H9 (cell line): ENCODE data around the gene CFAP99. TPM values are rescaled to one million over a fixed set of nuclear protein-coding genes. Genes with fewer than 3 reads are reported as not detected.

Source experiments
- DNase-seq: peaks from one replicate; pipeline ENCODE4 v3.0.0-alpha.2; 2017
- H2AFZ ChIP-seq: one replicate; pipeline ENCODE4 v1.6.1; 2013; ENCODE audit warnings: mild to moderate bottlenecking, low read length, control low read depth, moderate library complexity
- H2AK5ac ChIP-seq: 2 replicates; pipeline ENCODE4 v1.6.1; 2013; ENCODE audit warnings: low read length, control low read depth, mixed read lengths; ENCODE audit not compliant: insufficient read length
- H2BK120ac ChIP-seq: one replicate; pipeline ENCODE4 v1.6.1; 2013; ENCODE audit warnings: low read depth, mild to moderate bottlenecking, low read length, control low read depth, inconsistent platforms; ENCODE audit not compliant: poor library complexity, severe bottlenecking
- H2BK12ac ChIP-seq: 2 replicates; pipeline ENCODE4 v1.6.1; 2013; ENCODE audit warnings: low read length, control low read depth, mixed read lengths, low read depth; ENCODE audit not compliant: insufficient read length
- H2BK15ac ChIP-seq: 2 replicates; pipeline ENCODE4 v1.6.1; 2013; ENCODE audit warnings: low read depth, low read length, control low read depth
- H2BK20ac ChIP-seq: one replicate; pipeline ENCODE4 v1.6.1; 2013; ENCODE audit warnings: low read depth, mild to moderate bottlenecking, low read length, control low read depth, inconsistent platforms; ENCODE audit not compliant: poor library complexity, severe bottlenecking
- H2BK5ac ChIP-seq: 2 replicates; pipeline ENCODE4 v1.6.1; 2013; ENCODE audit warnings: low read length, control low read depth, mixed read lengths; ENCODE audit not compliant: insufficient read length
- H3K14ac ChIP-seq: 2 replicates; pipeline ENCODE4 v1.6.1; 2013; ENCODE audit warnings: low read length, control low read depth; ENCODE audit not compliant: insufficient read depth
- H3K18ac ChIP-seq: 2 replicates; pipeline ENCODE4 v1.6.1; 2013; ENCODE audit warnings: low read depth, mild to moderate bottlenecking, mixed read lengths, low read length, control low read depth; ENCODE audit not compliant: insufficient read length
- H3K23ac ChIP-seq: 2 replicates; pipeline ENCODE4 v1.6.1; 2013; ENCODE audit warnings: low read length, control low read depth, mixed read lengths, low read depth; ENCODE audit not compliant: insufficient read length
- H3K23me2 ChIP-seq: 2 replicates; pipeline ENCODE4 v1.6.1; 2013; ENCODE audit warnings: low read depth, mild to moderate bottlenecking, mixed read lengths, low read length, control low read depth; ENCODE audit not compliant: insufficient read length, poor library complexity, severe bottlenecking
- H3K27ac ChIP-seq: 2 replicates; pipeline ENCODE4 v1.5.1; 2013; ENCODE audit warnings: low read length, control low read depth, mixed read lengths, low read depth; ENCODE audit not compliant: insufficient read length
- H3K27me3 ChIP-seq: 2 replicates; pipeline ENCODE4 v1.6.1; 2013; ENCODE audit warnings: low read length, control low read depth, inconsistent platforms; ENCODE audit not compliant: insufficient read depth
- H3K4ac ChIP-seq: 2 replicates; pipeline ENCODE4 v1.6.1; 2013; ENCODE audit warnings: low read depth, mild to moderate bottlenecking, control low read depth, inconsistent platforms, low read length, moderate library complexity
- H3K4me1 ChIP-seq: 2 replicates; pipeline ENCODE4 v1.6.1; 2013; ENCODE audit warnings: low read length, control low read depth, inconsistent platforms; ENCODE audit not compliant: insufficient read depth
- H3K4me2 ChIP-seq: 2 replicates; pipeline ENCODE4 v1.6.1; 2013; ENCODE audit warnings: low read length, control low read depth, mixed read lengths; ENCODE audit not compliant: insufficient read length, insufficient read depth
- H3K56ac ChIP-seq: 2 replicates; pipeline ENCODE4 v1.6.1; 2013; ENCODE audit warnings: low read depth, mild to moderate bottlenecking, mixed read lengths, low read length, control low read depth; ENCODE audit not compliant: insufficient read length
- H3K79me1 ChIP-seq: 2 replicates; pipeline ENCODE4 v1.6.1; 2013; ENCODE audit warnings: low read depth, mild to moderate bottlenecking, moderate library complexity, low read length, control low read depth, inconsistent platforms; ENCODE audit not compliant: insufficient read depth, poor library complexity, severe bottlenecking
- H3K79me2 ChIP-seq: 2 replicates; pipeline ENCODE4 v1.6.1; 2013; ENCODE audit warnings: low read length, control low read depth, inconsistent platforms; ENCODE audit not compliant: insufficient read depth
- H3K9ac ChIP-seq: 2 replicates; pipeline ENCODE4 v1.6.1; 2013; ENCODE audit warnings: low read length, control low read depth, mixed read lengths; ENCODE audit not compliant: insufficient read length; ENCODE audit errors: extremely low read depth
- H3K9me3 ChIP-seq: one replicate; pipeline ENCODE4 v1.6.1; 2013; ENCODE audit warnings: low read depth, low read length, inconsistent platforms; ENCODE audit not compliant: control insufficient read depth
- H3T11ph ChIP-seq: one replicate; pipeline ENCODE4 v1.6.1; 2013; ENCODE audit warnings: mild to moderate bottlenecking, low read length, control low read depth, inconsistent platforms
- H4K20me1 ChIP-seq: one replicate; pipeline ENCODE4 v1.6.1; 2013; ENCODE audit not compliant: control insufficient read depth, insufficient read length, insufficient read depth
- H4K5ac ChIP-seq: 2 replicates; pipeline ENCODE4 v1.6.1; 2013; ENCODE audit warnings: low read depth, mild to moderate bottlenecking, mixed read lengths, low read length, control low read depth; ENCODE audit not compliant: insufficient read length
- H4K8ac ChIP-seq: replicated peaks from 2 replicates; pipeline ENCODE4 v1.6.1; 2013; ENCODE audit warnings: low read length, control low read depth, mixed read lengths, low read depth; ENCODE audit not compliant: insufficient read length
- H4K91ac ChIP-seq: 2 replicates; pipeline ENCODE4 v1.6.1; 2013; ENCODE audit warnings: low read depth, mild to moderate bottlenecking, moderate library complexity, mixed read lengths, low read length, control low read depth; ENCODE audit not compliant: insufficient read length
- H3K27ac Mint-ChIP-seq, 3 experiments: 2 replicates in 2 of 3; 3 replicates in 1 of 3; pipeline ENCODE4 v1.8.0; 2020 to 2021; ENCODE audit warnings: mixed read lengths in 3 of 3, mild to moderate bottlenecking in 1 of 3, moderate library complexity in 1 of 3
- H3K27me3 Mint-ChIP-seq: 2 replicates; pipeline ENCODE4 v1.8.0; 2021; ENCODE audit warnings: low read depth, mild to moderate bottlenecking, moderate library complexity, mixed read lengths
- H3K36me3 Mint-ChIP-seq, 3 experiments: 2 replicates in 2 of 3; 3 replicates in 1 of 3; pipeline ENCODE4 v1.8.0; 2020 to 2021; ENCODE audit warnings: low read depth in 3 of 3, mixed read lengths in 3 of 3; ENCODE audit not compliant: insufficient read depth in 1 of 3
- H3K4me1 Mint-ChIP-seq, 2 experiments: 2 replicates each; pipeline ENCODE4 v1.8.0; 2020; ENCODE audit warnings: mixed read lengths in 2 of 2
- H3K4me3 Mint-ChIP-seq, 2 experiments: 2 replicates in 1 of 2; 3 replicates in 1 of 2; pipeline ENCODE4 v1.8.0; 2020 to 2021; ENCODE audit warnings: mild to moderate bottlenecking in 2 of 2, mixed read lengths in 2 of 2, moderate library complexity in 1 of 2
- H3K9me3 Mint-ChIP-seq, 2 experiments: 2 replicates in 1 of 2; 3 replicates in 1 of 2; pipeline ENCODE4 v1.8.0; 2020; ENCODE audit warnings: mild to moderate bottlenecking in 2 of 2, mixed read lengths in 2 of 2, moderate library complexity in 1 of 2
- CTCF ChIP-seq: fragments of 200-600 bp; sonication (generic); conservative IDR thresholded peaks from 3 replicates; pipeline ENCODE4 v1.8.0; 2021; ENCODE audit warnings: antibody characterized with exemption, mild to moderate bottlenecking
- WGBS: extraction: QIAGEN DNeasy Blood & Tissue Kit; methylation state at CpG from one replicate; pipeline ENCODE4 v1.1.7; 2013; ENCODE audit warnings: missing lambda C conversion rate, low lambda C conversion rate, mixed read lengths; ENCODE audit not compliant: insufficient read length; ENCODE audit errors: extremely low coverage; 5-methylcytosine and 5-hydroxymethylcytosine counted together
- total RNA-seq: library from RNA; stranded (reverse); gene quantifications from 2 replicates; pipeline ENCODE4 v1.2.1, GENCODE V29; 2021

Gene CFAP99
- total RNA-seq, 1 experiment from 2014 or later = 0.35 TPM

- Histone ChIP-seq H3T11ph (no peak overlapping the region), H3K56ac (no peak overlapping the region), H3K27me3 (no peaks in the 10 kb centered on the region), H3K14ac (no peak overlapping the region), H4K91ac (no peak overlapping the region), H2BK15ac (no peak overlapping the region), H3K9ac (no peak overlapping the region), H3K23me2 (no peaks in the 10 kb centered on the region), H4K20me1 (no peaks in the 10 kb centered on the region), H2BK20ac (no peak overlapping the region), H2BK12ac (no peak overlapping the region), H3K27ac (no peak overlapping the region), H3K4me2 (no peak overlapping the region), H4K5ac (no peak overlapping the region), H2BK5ac (no peak overlapping the region), H2AFZ (no peak overlapping the region), H2BK120ac (no peak overlapping the region), H3K4ac (no peak overlapping the region), H3K9me3 (no peaks in the 10 kb centered on the region), H4K8ac (no peak overlapping the region), H3K18ac (no peak overlapping the region), H2AK5ac (no peak overlapping the region), H3K4me1 (no peaks in the 10 kb centered on the region; the same call in 1 of the 2 replicates), H3K79me1 (peaks cover 4% of the 10 kb centered on the region), H3K23ac (no peak overlapping the region), H3K79me2 (peaks cover 67% of the 10 kb centered on the region; the same call in 1 of the 2 replicates)
- H3K36me3 Mint-ChIP-seq = peaks cover 25 to 33% (median 32%) of the 10 kb centered on the region in 3 experiments; a peak in 6 of 7 replicates
- no peak overlapping the region for H3K4me3 Mint-ChIP-seq
- no peaks in the 10 kb centered on the region for H3K27me3 Mint-ChIP-seq
- H3K27ac Mint-ChIP-seq = peak overlapping the region; percentile 81 to 94 (median 84); a peak in 5 of 7 replicates
- no CpG with 5 or more reads among the region's 6 CpGs for WGBS
- DNase-seq = no peak
- H3K9me3 Mint-ChIP-seq = no peaks in the 10 kb centered on the region
- H3K4me1 Mint-ChIP-seq = peaks cover 43 to 53% of the 10 kb centered on the region in 2 experiments
- TF ChIP-seq CTCF = no peak
These were observed 68.9 kb downstream of the CFAP99 start for GRCh38 chr4:2487632-2488031.
